Dedifferentiated amniotic fluid mesenchymal stem cell (primary cell): ENCODE results near the gene MTFP1.
"Not testable (repeated sequence)": the region's sequence is repeated elsewhere in the genome, so short reads cannot be mapped to it uniquely, and the experiment has no call there.

Experiments
- DNase-seq: peaks from one replicate; pipeline ENCODE4 v3.0.0-alpha.2; 2016; ENCODE audit errors: extremely low spot score

MTFP1 gene

GRCh38 chr22:30402028-30402765 is 23.4 kb upstream of the MTFP1 start:
- DNase-seq = no peak

GRCh38 chr22:30402766-30403104 is 22.8 kb upstream of the MTFP1 start:
- not testable (repeated sequence) for DNase-seq

- DNase-seq = no peak
Measured at GRCh38 chr22:30404307-30404706, 21.3 kb upstream of the MTFP1 start.

GRCh38 chr22:30405731-30406130 is 19.8 kb upstream of the MTFP1 start:
- DNase-seq = no peak

- no peak for DNase-seq
Measured at GRCh38 chr22:30406400-30406799, 19.2 kb upstream of the MTFP1 start.

GRCh38 chr22:30408388-30409102 is 17.0 kb upstream of the MTFP1 start:
- DNase-seq = peak; percentile 49

GRCh38 chr22:30411780-30412179 is 13.8 kb upstream of the MTFP1 start:
- DNase-seq = no peak

- no peak for DNase-seq
Measured at GRCh38 chr22:30413001-30413400, 12.6 kb upstream of the MTFP1 start.

GRCh38 chr22:30413745-30414524 is 11.6 kb upstream of the MTFP1 start:
- DNase-seq = no peak

GRCh38 chr22:30414525-30415047 is 11.0 kb upstream of the MTFP1 start:
- DNase-seq = no peak

- no peak for DNase-seq
Measured at GRCh38 chr22:30416403-30416802, 9.2 kb upstream of the MTFP1 start.

- DNase-seq = no peak
Measured at GRCh38 chr22:30416837-30417236, 8.7 kb upstream of the MTFP1 start.

- peak; percentile 71 for DNase-seq
Measured at GRCh38 chr22:30420347-30421125, 5.0 kb upstream of the MTFP1 start.

GRCh38 chr22:30421695-30422480 is 3.7 kb upstream of the MTFP1 start:
- no peak for DNase-seq

GRCh38 chr22:30422481-30423300 is 2.9 kb upstream of the MTFP1 start:
- peak; percentile 77 for DNase-seq

GRCh38 chr22:30423301-30423958 is 2.1 kb upstream of the MTFP1 start:
- DNase-seq = no peak

- DNase-seq = peak; percentile 99
Measured at GRCh38 chr22:30423959-30424533, 1.5 kb upstream of the MTFP1 start.

- DNase-seq = no peak
Measured at GRCh38 chr22:30424534-30425326, 838 bp upstream of the MTFP1 start.
